Stimulated activated naive CD4-positive, alpha-beta T cell (primary cell): Measurements from ENCODE around the gene CD1D.
A peak's percentile ranks its signal among the peaks of the same experiment; 100 is the strongest.
"Not testable (repeated sequence)": the region's sequence is repeated elsewhere in the genome, so short reads cannot be mapped to it uniquely, and the experiment has no call there.

ENCODE experiments used
- DNase-seq, 6 experiments: peaks; one replicate each; lab custom pipeline; 2025; lab: John Stamatoyannopoulos, UW

CD1D gene

GRCh38 chr1:158176849-158177699 is 3.6 kb upstream of the CD1D start:
- not testable (repeated sequence) for DNase-seq

- peak in 2 of 6 experiments; percentile 1 to 4 for DNase-seq
Observed at GRCh38 chr1:158177700-158178450, 2.8 kb upstream of the CD1D start.

- DNase-seq = no peak
Observed at GRCh38 chr1:158179301-158180041, 1.2 kb upstream of the CD1D start.

GRCh38 chr1:158181577-158181922 is 855 bp downstream of the CD1D start:
- no peak for DNase-seq

- DNase-seq = no peak
Observed at GRCh38 chr1:158185770-158186169, 5.1 kb downstream of the CD1D start.

GRCh38 chr1:158186180-158186579 is 5.5 kb downstream of the CD1D start:
- DNase-seq = no peak

- DNase-seq = no peak
Observed at GRCh38 chr1:158188611-158189010, 7.9 kb downstream of the CD1D start.

GRCh38 chr1:158189624-158190023 is 8.9 kb downstream of the CD1D start:
- no peak for DNase-seq

- no peak for DNase-seq
Observed at GRCh38 chr1:158191299-158191698, 10.6 kb downstream of the CD1D start.

- DNase-seq = no peak
Observed at GRCh38 chr1:158196461-158196860, 15.8 kb downstream of the CD1D start.

- DNase-seq = no peak
Observed at GRCh38 chr1:158199849-158200248, 19.2 kb downstream of the CD1D start.

GRCh38 chr1:158200527-158200926 is 19.8 kb downstream of the CD1D start:
- no peak for DNase-seq

- peak in 2 of 6 experiments; percentile 67 to 69 for DNase-seq
Observed at GRCh38 chr1:158203693-158204457, 23.2 kb downstream of the CD1D start.

- DNase-seq = no peak
Observed at GRCh38 chr1:158204458-158204827, 23.7 kb downstream of the CD1D start.

GRCh38 chr1:158208586-158209116 is 28.0 kb downstream of the CD1D start:
- no peak for DNase-seq

- no peak for DNase-seq
Observed at GRCh38 chr1:158212320-158212719, 31.6 kb downstream of the CD1D start.

GRCh38 chr1:158223445-158223844 is 42.8 kb downstream of the CD1D start:
- not testable (repeated sequence) for DNase-seq

GRCh38 chr1:158227904-158228623 is 47.4 kb downstream of the CD1D start:
- DNase-seq = no peak
